ENCODE measurements around the gene CLEC4F.

Gene CLEC4F

GRCh38 chr2:70820499-70820898, at the start of gene CLEC4F:
Gene CLEC4F, minus strand, starts transcription at chr2:70820599. Its CDS starts 76 bp downstream, at chr2:70820523.
- DNase-seq = no peak

GRCh38 chr2:70868970-70869369, 48.6 kb upstream of the CLEC4F start:
- DNase-seq = no peak

- DNase-seq = peak; percentile 68
These were observed 41.6 kb upstream of the CLEC4F start for GRCh38 chr2:70861777-70862625.

GRCh38 chr2:70855667-70856066, 35.3 kb upstream of the CLEC4F start:
- DNase-seq = no peak

GRCh38 chr2:70854411-70854810, 34.0 kb upstream of the CLEC4F start:
- DNase-seq = no peak

GRCh38 chr2:70852824-70853223, 32.4 kb upstream of the CLEC4F start:
- DNase-seq = no peak

- no peak for DNase-seq
These were observed 31.3 kb upstream of the CLEC4F start for GRCh38 chr2:70851704-70852103.

GRCh38 chr2:70850925-70851324, 30.5 kb upstream of the CLEC4F start:
- DNase-seq = no peak

- no peak for DNase-seq
These were observed 22.0 kb upstream of the CLEC4F start for GRCh38 chr2:70842401-70842800.

- DNase-seq = no peak
These were observed 17.9 kb upstream of the CLEC4F start for GRCh38 chr2:70837980-70838925.

GRCh38 chr2:70835643-70836042, 15.2 kb upstream of the CLEC4F start, which contains the start of gene CD207:
Gene CD207, minus strand, starts transcription at chr2:70835816. Its CDS starts 40 bp downstream, at chr2:70835776.
- no peak for DNase-seq

- no peak for DNase-seq
These were observed 14.5 kb upstream of the CLEC4F start for GRCh38 chr2:70834881-70835280.

GRCh38 chr2:70834106-70834505, 13.7 kb upstream of the CLEC4F start:
- DNase-seq = no peak

GRCh38 chr2:70833246-70833645, 12.8 kb upstream of the CLEC4F start:
- DNase-seq = no peak

GRCh38 chr2:70832386-70832785, 12.0 kb upstream of the CLEC4F start:
- no peak for DNase-seq

GRCh38 chr2:70831861-70832260, 11.5 kb upstream of the CLEC4F start:
- DNase-seq = no peak

- DNase-seq = no peak
These were observed 10.0 kb upstream of the CLEC4F start for GRCh38 chr2:70830366-70830765.

- no peak for DNase-seq
These were observed 9.5 kb upstream of the CLEC4F start for GRCh38 chr2:70829916-70830315.

- DNase-seq = no peak
These were observed 8.8 kb upstream of the CLEC4F start for GRCh38 chr2:70828914-70829824.

GRCh38 chr2:70828115-70828514, 7.7 kb upstream of the CLEC4F start:
- no peak for DNase-seq

- DNase-seq = no peak
These were observed 7.0 kb upstream of the CLEC4F start for GRCh38 chr2:70827388-70827787.

GRCh38 chr2:70826696-70827350, 6.4 kb upstream of the CLEC4F start:
- no peak for DNase-seq
